ENCODE measurements around the gene LIMA1. TPM values are rescaled to one million over a fixed set of nuclear protein-coding genes. Genes with fewer than 3 reads are reported as not detected.

LIMA1 gene
- 100 to 1,000 TPM; 194 to 256 (median 228) TPM for total RNA-seq

- no peak for TF ChIP-seq CTCF (IDR thresholded peaks at IDR 0.05; ENCODE audit: low read depth)
These were observed at the start of gene LIMA1 for GRCh38 chr12:50283229-50283923. Gene LIMA1 (minus strand): TSS chr12:50283520. CDS start chr12:50248751, 34,769 bp downstream.

GRCh38 chr12:50331745-50332144 lies 48.4 kb upstream of the LIMA1 start:
- no peak for TF ChIP-seq CTCF (IDR thresholded peaks at IDR 0.05; ENCODE audit: low read depth)

- no peak for TF ChIP-seq CTCF (IDR thresholded peaks at IDR 0.05; ENCODE audit: low read depth)
These were observed 43.4 kb upstream of the LIMA1 start for GRCh38 chr12:50326590-50327284.

GRCh38 chr12:50325890-50326391 lies 42.6 kb upstream of the LIMA1 start:
- TF ChIP-seq CTCF (IDR thresholded peaks at IDR 0.05; ENCODE audit: low read depth): no peak

GRCh38 chr12:50322206-50322605 lies 38.9 kb upstream of the LIMA1 start:
- TF ChIP-seq CTCF (IDR thresholded peaks at IDR 0.05; ENCODE audit: low read depth): no peak

GRCh38 chr12:50317203-50317602 lies 33.9 kb upstream of the LIMA1 start:
- TF ChIP-seq CTCF (IDR thresholded peaks at IDR 0.05; ENCODE audit: low read depth): no peak

- TF ChIP-seq CTCF (IDR thresholded peaks at IDR 0.05; ENCODE audit: low read depth): no peak
These were observed 32.5 kb upstream of the LIMA1 start for GRCh38 chr12:50315803-50316202.

Measured in subcutaneous adipose tissue (tissue), 4 donors.